HCT116 (cell line): Measurements from ENCODE around the gene TMEM44. TPM values are rescaled to one million over a fixed set of nuclear protein-coding genes. Genes with fewer than 3 reads are reported as not detected.

Experiments used
- ATAC-seq: fragments of 200-7000 bp; cut with Tn5 transposase; 2 replicates; pipeline ENCODE4 v1.9.1; 2020; ENCODE audit warnings: mild to moderate bottlenecking, moderate library complexity
- BruUV-seq: library from RNA; stranded (reverse); fragments of 400-500 nt; replicated peaks from 2 replicates; lab custom pipeline; 2021; lab: Mats Ljungman, UMichigan
- CTCF ChIA-PET: fragments of 300-600 bp; sonication (Branson Sonifier 250); formaldehyde crosslinking; loops from one replicate; lab custom pipeline; 2021; ENCODE audit warnings: antibody characterized with exemption; lab: Charles Lee
- POLR2A ChIA-PET: fragments of 300-600, 350-600 bp; sonication (Branson Sonifier 250); formaldehyde crosslinking; loops from one replicate; lab custom pipeline; 2021; ENCODE audit warnings: antibody characterized with exemption; lab: Charles Lee
- RAD21 ChIA-PET, 2 experiments: fragments of 300-600 bp; sonication (Branson Sonifier 250); formaldehyde crosslinking; loops; one replicate each; lab custom pipeline; 2023; ENCODE audit warnings: low total read pairs in 2 of 2; ENCODE audit not compliant: uncharacterized antibody in 2 of 2, unreplicated experiment in 2 of 2, low non-redundant PET in 1 of 2; lab: Charles Lee
- DNase-seq: peaks from one replicate; pipeline ENCODE4 v3.0.0-alpha.2; 2010; ENCODE audit warnings: low read depth, low spot score
- H2AFZ ChIP-seq: fragments of 200-600 bp; shearing (Covaris generic), sonication (generic); 2 replicates; pipeline ENCODE4 v1.6.1; 2017; ENCODE audit warnings: low read depth, mixed run types, mixed read lengths, antibody characterized with exemption, low read length; ENCODE audit not compliant: poor library complexity, severe bottlenecking
- H3K27ac ChIP-seq: 2 replicates; pipeline ENCODE4 v1.5.1; 2012; ENCODE audit warnings: low read depth, low read length
- H3K27me3 ChIP-seq: fragments of 200-600 bp; sonication (generic); 2 replicates; pipeline ENCODE4 v1.6.1; 2016; ENCODE audit warnings: mixed run types, low read length, mixed read lengths; ENCODE audit not compliant: insufficient read depth
- H3K36me3 ChIP-seq, 2 experiments: fragments of 200-500 bp in 1 of 2; fragments of 200-600 bp in 1 of 2; sonication (Bioruptor generic) in 1 of 2; sonication (generic) in 1 of 2; 2 replicates each; pipeline versions ENCODE4 v1.5.1 to v1.6.1; 2014 to 2016; ENCODE audit warnings: low read length in 2 of 2, inconsistent platforms in 1 of 2, mixed read lengths in 1 of 2, mixed run types in 1 of 2; ENCODE audit not compliant: insufficient read depth in 2 of 2, control insufficient read depth in 1 of 2
- H3K4me1 ChIP-seq, 2 experiments: fragments of 200-600 bp in 1 of 2; sonication (generic) in 1 of 2; 2 replicates each; pipeline versions ENCODE4 v1.5.1 to v1.6.1; 2012 to 2017; ENCODE audit warnings: low read length in 2 of 2, inconsistent platforms in 1 of 2, mild to moderate bottlenecking in 1 of 2, mixed read lengths in 1 of 2, mixed run types in 1 of 2, moderate library complexity in 1 of 2; ENCODE audit not compliant: insufficient read depth in 2 of 2, control insufficient read depth in 1 of 2
- H3K4me2 ChIP-seq: fragments of 200-600 bp; sonication (generic); 2 replicates; pipeline ENCODE4 v1.6.1; 2017; ENCODE audit warnings: mixed run types, low read length, mixed read lengths
- H3K4me3 ChIP-seq, 2 experiments: fragments of 200-600 bp in 1 of 2; sonication (generic) in 1 of 2; replicated peaks in 1 of 2; 2 replicates each; pipeline ENCODE4 v1.5.1; 2011 to 2016; ENCODE audit warnings: low read length in 2 of 2, control low read depth in 1 of 2, low read depth in 1 of 2, mild to moderate bottlenecking in 1 of 2, mixed read lengths in 1 of 2, mixed run types in 1 of 2
- H3K79me2 ChIP-seq: fragments of 200-600 bp; sonication (generic); 2 replicates; pipeline ENCODE4 v1.6.1; 2017; ENCODE audit warnings: mild to moderate bottlenecking, mixed run types, low read length, moderate library complexity, mixed read lengths; ENCODE audit not compliant: insufficient read depth
- H3K9ac ChIP-seq: fragments of 200-600 bp; sonication (generic); 2 replicates; pipeline ENCODE4 v1.6.1; 2016; ENCODE audit warnings: low read length, mixed read lengths
- H3K9me2 ChIP-seq: fragments of 200-600 bp; sonication (generic), shearing (Covaris generic); 2 replicates; pipeline ENCODE4 v1.6.1; 2017; ENCODE audit warnings: mixed run types, mild to moderate bottlenecking, moderate library complexity; ENCODE audit not compliant: insufficient read depth
- H3K9me3 ChIP-seq, 2 experiments: fragments of 200-500 bp in 1 of 2; fragments of 200-600 bp in 1 of 2; sonication (Bioruptor generic) in 1 of 2; sonication (generic) in 1 of 2; 2 replicates each; pipeline ENCODE4 v1.6.1; 2014 to 2017; ENCODE audit warnings: low read length in 2 of 2, mixed read lengths in 2 of 2, inconsistent platforms in 1 of 2, low read depth in 1 of 2, mild to moderate bottlenecking in 1 of 2, mixed run types in 1 of 2, moderate library complexity in 1 of 2; ENCODE audit not compliant: control insufficient read depth in 1 of 2, insufficient read depth in 1 of 2
- H4K20me1 ChIP-seq: fragments of 200-600 bp; sonication (generic), shearing (Covaris generic); 2 replicates; pipeline ENCODE4 v1.6.1; 2017; ENCODE audit warnings: mixed run types, mild to moderate bottlenecking, moderate library complexity; ENCODE audit not compliant: insufficient read depth
- ATF3 ChIP-seq: IDR thresholded peaks from 2 replicates; pipeline ENCODE4 v1.6.1; 2012
- ELF1 ChIP-seq: IDR thresholded peaks from 2 replicates; pipeline ENCODE4 v1.6.1; 2012; ENCODE audit warnings: low read depth, borderline replicate concordance
- EZH2phosphoT487 ChIP-seq: fragments of 200-600 bp; IDR thresholded peaks from 2 replicates; pipeline ENCODE4 v1.6.1; 2018; ENCODE audit warnings: antibody characterized with exemption, borderline replicate concordance
- RAD21 ChIP-seq: IDR thresholded peaks from 2 replicates; pipeline ENCODE4 v1.6.1; 2012; ENCODE audit warnings: low read depth, mild to moderate bottlenecking
- intact Hi-C: fragments of 100-400 bp; cut with micrococcal nuclease; formaldehyde crosslinking; loops from 2 replicates; pipeline ENCODE4 v1.10.0; 2022
- total RNA-seq: library from RNA; stranded (reverse); gene quantifications from one replicate; pipeline ENCODE4 v1.2.1, GENCODE V29; 2021; ENCODE audit not compliant: unreplicated experiment
- TF ChIP-seq, protein P1 (sequence below): IDR thresholded peaks from 2 replicates; pipeline ENCODE4 v1.6.1; 2012; ENCODE audit warnings: low read depth

Gene TMEM44
- total RNA-seq, 1 experiment from 2014 or later: 30.3 TPM

DNA sequence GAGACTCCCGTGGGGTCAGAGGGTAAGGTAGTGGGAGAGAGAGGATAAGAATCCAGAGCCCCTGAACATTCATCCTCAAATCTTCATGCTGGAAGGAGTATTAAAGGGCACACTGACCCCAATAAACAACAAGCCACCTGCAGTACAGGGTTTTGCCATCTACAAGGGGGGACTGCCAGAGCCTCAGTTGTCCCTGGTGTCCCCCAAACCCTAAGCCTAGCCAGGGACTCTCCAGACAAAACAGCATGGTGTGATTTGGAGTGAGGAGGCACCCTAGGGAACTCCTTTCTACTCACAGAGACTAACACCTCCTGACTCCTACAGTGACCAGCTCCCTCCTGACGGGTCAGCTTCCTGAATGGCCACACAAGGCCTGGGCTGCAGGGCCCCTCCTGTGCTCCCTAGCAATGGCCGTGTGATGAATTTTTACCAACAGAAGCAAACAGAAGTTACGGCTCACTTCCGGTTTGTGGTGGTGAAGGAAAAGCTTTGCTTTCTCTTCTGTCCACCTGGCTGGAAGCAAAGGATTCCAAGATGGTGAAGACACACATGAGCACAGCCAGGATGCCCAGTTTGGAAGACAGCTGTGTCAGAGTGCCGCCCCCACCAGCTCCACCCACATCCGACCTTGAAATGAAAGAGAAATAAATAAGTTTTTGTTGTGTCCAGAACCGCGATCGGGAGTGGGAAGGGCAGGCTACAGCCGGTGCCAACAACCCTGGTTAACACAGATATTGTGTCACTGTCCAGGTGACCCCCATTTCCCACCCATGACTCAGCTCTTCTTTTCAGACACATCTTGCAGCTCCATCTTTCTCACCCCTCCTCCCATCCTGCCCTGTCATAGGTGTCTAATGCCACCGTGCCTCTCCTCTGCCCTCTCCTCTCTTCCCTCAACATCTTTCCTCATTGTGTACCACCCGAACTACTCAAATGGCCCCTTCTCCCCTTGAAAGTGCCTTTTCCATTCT, 76.8 kb downstream of the TMEM44 start:
- no peaks in the 10 kb centered on the region for H3K27me3 ChIP-seq
- H3K4me3 ChIP-seq: no peak overlapping the region
- H2AFZ ChIP-seq: peak overlapping the region; percentile 79
- RAD21 ChIA-PET: no interaction called here
- H4K20me1 ChIP-seq: no peaks in the 10 kb centered on the region
- no peak for TF ChIP-seq RAD21
- no peak for TF ChIP-seq ATF3
- TF ChIP-seq, protein P1, sequence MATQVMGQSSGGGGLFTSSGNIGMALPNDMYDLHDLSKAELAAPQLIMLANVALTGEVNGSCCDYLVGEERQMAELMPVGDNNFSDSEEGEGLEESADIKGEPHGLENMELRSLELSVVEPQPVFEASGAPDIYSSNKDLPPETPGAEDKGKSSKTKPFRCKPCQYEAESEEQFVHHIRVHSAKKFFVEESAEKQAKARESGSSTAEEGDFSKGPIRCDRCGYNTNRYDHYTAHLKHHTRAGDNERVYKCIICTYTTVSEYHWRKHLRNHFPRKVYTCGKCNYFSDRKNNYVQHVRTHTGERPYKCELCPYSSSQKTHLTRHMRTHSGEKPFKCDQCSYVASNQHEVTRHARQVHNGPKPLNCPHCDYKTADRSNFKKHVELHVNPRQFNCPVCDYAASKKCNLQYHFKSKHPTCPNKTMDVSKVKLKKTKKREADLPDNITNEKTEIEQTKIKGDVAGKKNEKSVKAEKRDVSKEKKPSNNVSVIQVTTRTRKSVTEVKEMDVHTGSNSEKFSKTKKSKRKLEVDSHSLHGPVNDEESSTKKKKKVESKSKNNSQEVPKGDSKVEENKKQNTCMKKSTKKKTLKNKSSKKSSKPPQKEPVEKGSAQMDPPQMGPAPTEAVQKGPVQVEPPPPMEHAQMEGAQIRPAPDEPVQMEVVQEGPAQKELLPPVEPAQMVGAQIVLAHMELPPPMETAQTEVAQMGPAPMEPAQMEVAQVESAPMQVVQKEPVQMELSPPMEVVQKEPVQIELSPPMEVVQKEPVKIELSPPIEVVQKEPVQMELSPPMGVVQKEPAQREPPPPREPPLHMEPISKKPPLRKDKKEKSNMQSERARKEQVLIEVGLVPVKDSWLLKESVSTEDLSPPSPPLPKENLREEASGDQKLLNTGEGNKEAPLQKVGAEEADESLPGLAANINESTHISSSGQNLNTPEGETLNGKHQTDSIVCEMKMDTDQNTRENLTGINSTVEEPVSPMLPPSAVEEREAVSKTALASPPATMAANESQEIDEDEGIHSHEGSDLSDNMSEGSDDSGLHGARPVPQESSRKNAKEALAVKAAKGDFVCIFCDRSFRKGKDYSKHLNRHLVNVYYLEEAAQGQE: no peak
- TF ChIP-seq ELF1: no peak
- no peak for TF ChIP-seq EZH2phosphoT487
- no peak for DNase-seq
- intact Hi-C loops: no loop called here
- peaks cover 0 to 7% of the 10 kb centered on the region in 2 experiments; a peak in 2 of 4 replicates for H3K4me1 ChIP-seq
- no peaks in the 10 kb centered on the region for H3K79me2 ChIP-seq
- no peaks in the 10 kb centered on the region for H3K9me2 ChIP-seq
- H3K9ac ChIP-seq: no peak overlapping the region
- no peaks in the 10 kb centered on the region for H3K9me3 ChIP-seq
- CTCF ChIA-PET: no interaction called here
- H3K27ac ChIP-seq: no peak overlapping the region
- BruUV-seq: no TSS peak
- POLR2A ChIA-PET: interaction anchor here (1.4 kb wide), 1 partner anchor 26 kb away, joined by 3 read pairs; no protein-coding TSS in a partner anchor
- H3K4me2 ChIP-seq: no peak overlapping the region
- ATAC-seq: no peak
- no peaks in the 10 kb centered on the region for H3K36me3 ChIP-seq
